Erythroblast (primary cell): ENCODE results near the gene XPNPEP2.

Experiments
- GATA1 ChIP-seq: IDR thresholded peaks from 2 replicates; pipeline ENCODE4 v1.6.1; 2011; ENCODE audit warnings: low read depth, mild to moderate bottlenecking, control low read depth, low read length, moderate library complexity
- POLR2A ChIP-seq: IDR thresholded peaks from 2 replicates; pipeline ENCODE4 v1.6.1; 2011; ENCODE audit warnings: mild to moderate bottlenecking, low read length

- TF ChIP-seq POLR2A (no peak), GATA1 (no peak)
These were observed 863 bp upstream of the XPNPEP2 start for GRCh38 chrX:129737916-129738315.
